ENCODE results near the gene MDC1. TPM values are rescaled to one million over a fixed set of nuclear protein-coding genes. Genes with fewer than 3 reads are reported as not detected.
A peak's percentile ranks its signal among the peaks of the same experiment; 100 is the strongest.

Gene MDC1
- total and polyA plus RNA-seq, 2 donors (not counting 3 experiments of a cell fraction or from before 2014, with no cell fraction given), result 16.8 to 42.3 TPM

GRCh38 chr6:30684386-30685156 lies 32.5 kb downstream of the MDC1 start:
- peak overlapping the region; percentile 80 for H3K4me2 ChIP-seq (ENCODE audit: insufficient read depth, low read length)
- FAIRE-seq (peak; percentile 85), DNase-seq (ENCODE audit: low read depth, low spot score) (peak; percentile 35)
- no peaks in the 10 kb centered on the region for H3K36me3 ChIP-seq (ENCODE audit: control insufficient read depth in 2 of 2, extremely low read depth in 1 of 2, insufficient read depth in 2 of 2, low read length in 2 of 2)
- peak overlapping the region; percentile 91 for H3K9ac ChIP-seq (replicated peaks; ENCODE audit: extremely low read depth, insufficient read depth, low read length)
- H3K27ac ChIP-seq (ENCODE audit: insufficient read depth, low read depth, low read length), result peak overlapping the region; percentile 68
- H3K4me1 ChIP-seq (ENCODE audit: control insufficient read depth, extremely low read depth, insufficient read depth, low read length), result peaks cover 41% of the 10 kb centered on the region
- CTCF ChIA-PET, result interaction anchor here (1.0 to 5.2 kb wide), 8 partner anchors 11 to 46 kb away, joined by 3 to 25 read pairs (median 4); partner anchors contain the start of gene DHX16
- no peaks in the 10 kb centered on the region for H3K27me3 ChIP-seq (ENCODE audit: control insufficient read depth in 2 of 2, insufficient read depth in 2 of 2, low read length in 2 of 2)
- dilution Hi-C loops (cut with MboI; ENCODE audit: extremely low pct_ligation_motif_present, low sequenced_read_pairs), result no loop called here
- H2AFZ ChIP-seq (ENCODE audit: low read depth, low read length), result no peak overlapping the region
- intact Hi-C loops (cut with micrococcal nuclease), result no loop called here
- no peaks in the 10 kb centered on the region for H3K9me3 ChIP-seq (replicated peaks; ENCODE audit: control insufficient read depth, insufficient read depth, low read length)
- POLR2A ChIA-PET, result interaction anchor here (0.7 to 1.8 kb wide), 2 partner anchors 33 to 37 kb away, joined by 3 to 6 read pairs; partner anchors contain the start of gene MDC1
- H3K79me2 ChIP-seq (ENCODE audit: control insufficient read depth, insufficient read depth, low read length), result peaks cover 89% of the 10 kb centered on the region
- BruUV-seq (replicated peaks), result no TSS peak
- H3K4me3 ChIP-seq (replicated peaks in 1 of 3; ENCODE audit: insufficient read depth in 1 of 3, low read depth in 1 of 3, low read length in 3 of 3), result peak overlapping the region; percentile 81 to 93 (median 92)
- H3K9me1 ChIP-seq (replicated peaks; ENCODE audit: control insufficient read depth, extremely low read depth, insufficient read depth, low read length), result no peaks in the 10 kb centered on the region
- peak; percentile 60 for TF ChIP-seq POLR2A (IDR thresholded peaks at IDR 0.05; ENCODE audit: low read depth, low read length)
- no peak for TF ChIP-seq EZH2 (IDR thresholded peaks at IDR 0.05; ENCODE audit: borderline replicate concordance, low read depth, low read length, severe bottlenecking)
- peak; percentile 46 for TF ChIP-seq POLR2AphosphoS5 (IDR thresholded peaks at IDR 0.05; ENCODE audit: insufficient read depth, low read depth, low read length)
- no peaks in the 10 kb centered on the region for H4K20me1 ChIP-seq (replicated peaks; ENCODE audit: control insufficient read depth, extremely low read depth, insufficient read depth, low read length)

- no peaks in the 10 kb centered on the region for H4K20me1 ChIP-seq (replicated peaks; ENCODE audit: control insufficient read depth, extremely low read depth, insufficient read depth, low read length)
These were observed 33.1 kb downstream of the MDC1 start for GRCh38 chr6:30683980-30684338.

More at GRCh38 chr6:30683980-30684338, 33.1 kb downstream of the MDC1 start:
- Histone ChIP-seq H3K9ac (replicated peaks; ENCODE audit: extremely low read depth, insufficient read depth, low read length) (peak overlapping the region; percentile 91), H3K9me3 (replicated peaks; ENCODE audit: control insufficient read depth, insufficient read depth, low read length) (no peaks in the 10 kb centered on the region), H3K4me3 (replicated peaks in 1 of 3; ENCODE audit: insufficient read depth in 1 of 3, low read depth in 1 of 3, low read length in 3 of 3) (peak overlapping the region; percentile 81 to 93 (median 87)), H3K27me3 (ENCODE audit: control insufficient read depth in 2 of 2, insufficient read depth in 2 of 2, low read length in 2 of 2) (no peaks in the 10 kb centered on the region), H3K27ac (ENCODE audit: insufficient read depth, low read depth, low read length) (peak overlapping the region; percentile 47), H3K4me1 (ENCODE audit: control insufficient read depth, extremely low read depth, insufficient read depth, low read length) (peaks cover 44% of the 10 kb centered on the region), H2AFZ (ENCODE audit: low read depth, low read length) (no peak overlapping the region), H3K79me2 (ENCODE audit: control insufficient read depth, insufficient read depth, low read length) (peaks cover 90% of the 10 kb centered on the region), H3K36me3 (ENCODE audit: control insufficient read depth in 2 of 2, extremely low read depth in 1 of 2, insufficient read depth in 2 of 2, low read length in 2 of 2) (no peaks in the 10 kb centered on the region), H3K4me2 (ENCODE audit: insufficient read depth, low read length) (peak overlapping the region; percentile 69), H3K9me1 (replicated peaks; ENCODE audit: control insufficient read depth, extremely low read depth, insufficient read depth, low read length) (no peaks in the 10 kb centered on the region)
- dilution Hi-C loops (cut with MboI; ENCODE audit: extremely low pct_ligation_motif_present, low sequenced_read_pairs) (no loop called here), intact Hi-C loops (cut with micrococcal nuclease) (loop anchor here (2.0 kb wide), 1 partner anchor 403 kb away; no protein-coding TSS in a partner anchor)
- CTCF ChIA-PET, result interaction anchor here (1.1 to 5.9 kb wide), 5 partner anchors 10 to 47 kb away, joined by 4 to 296 read pairs (median 12); partner anchors contain the start of genes DHX16 and TUBB
- TF ChIP-seq FOS (IDR thresholded peaks at IDR 0.05; ENCODE audit: borderline replicate concordance, insufficient read depth, low read length), result no peak
- peak; percentile 20 for DNase-seq (ENCODE audit: low read depth, low spot score)
- POLR2A ChIA-PET, result interaction anchor here (0.7 to 3.5 kb wide), 2 partner anchors 34 to 37 kb away, joined by 3 to 18 read pairs; partner anchors contain the start of gene MDC1
- BruUV-seq (replicated peaks), result no TSS peak
- FAIRE-seq, result peak; percentile 44

Data from endothelial cell of umbilical vein (primary cell).